HL-60/S4 (cell line): ENCODE results near the gene SLC27A4.

ENCODE experiments used
- in situ Hi-C: fragments of 300-500 bp; cut with MboI; formaldehyde crosslinking; loops from 2 replicates; pipeline ENCODE4 v1.14.3; 2022; ENCODE audit warnings: low sequenced_read_pairs

SLC27A4 gene

GRCh38 chr9:128389395-128390149 is 49.2 kb downstream of the SLC27A4 start:
- in situ Hi-C loops = loop anchor here (10.0 kb wide), 1 partner anchor 55 kb away; no protein-coding TSS in a partner anchor

GRCh38 chr9:128390150-128390812 is 50.0 kb downstream of the SLC27A4 start:
- in situ Hi-C loops = no loop called here

GRCh38 chr9:128390813-128391711 is 50.7 kb downstream of the SLC27A4 start:
- in situ Hi-C loops = no loop called here

GRCh38 chr9:128391956-128392301 is 51.6 kb downstream of the SLC27A4 start:
- in situ Hi-C loops = no loop called here

GRCh38 chr9:128392302-128393144 is 52.2 kb downstream of the SLC27A4 start:
- in situ Hi-C loops = no loop called here

GRCh38 chr9:128393145-128393775 is 52.9 kb downstream of the SLC27A4 start:
- in situ Hi-C loops = no loop called here

- in situ Hi-C loops = no loop called here
Measured at GRCh38 chr9:128393970-128394369, 53.6 kb downstream of the SLC27A4 start.

- in situ Hi-C loops = no loop called here
Measured at GRCh38 chr9:128394379-128395168, 54.2 kb downstream of the SLC27A4 start.

GRCh38 chr9:128396970-128397613 is 56.8 kb downstream of the SLC27A4 start:
- in situ Hi-C loops = no loop called here

- in situ Hi-C loops = no loop called here
Measured at GRCh38 chr9:128397831-128398230, 57.5 kb downstream of the SLC27A4 start.

- in situ Hi-C loops = no loop called here
Measured at GRCh38 chr9:128399861-128400260, 59.5 kb downstream of the SLC27A4 start.

- in situ Hi-C loops = no loop called here
Measured at GRCh38 chr9:128404560-128404959, 64.2 kb downstream of the SLC27A4 start.

- in situ Hi-C loops = no loop called here
Measured at GRCh38 chr9:128405077-128405779, 64.9 kb downstream of the SLC27A4 start.

GRCh38 chr9:128405780-128406171 is 65.4 kb downstream of the SLC27A4 start:
- in situ Hi-C loops = no loop called here

- in situ Hi-C loops = no loop called here
Measured at GRCh38 chr9:128406848-128407391, 66.6 kb downstream of the SLC27A4 start.

- in situ Hi-C loops = no loop called here
Measured at GRCh38 chr9:128408963-128409431, 68.7 kb downstream of the SLC27A4 start.

- in situ Hi-C loops = no loop called here
Measured at GRCh38 chr9:128409450-128409849, 69.1 kb downstream of the SLC27A4 start.

GRCh38 chr9:128409978-128410377 is 69.7 kb downstream of the SLC27A4 start:
- in situ Hi-C loops = no loop called here
